ENCODE results near the gene LMO7.

GRCh38 chr13:75748874-75749273, 112.7 kb downstream of the LMO7 start:
- TF ChIP-seq POLR2A (IDR thresholded peaks at IDR 0.05) (no peak), CTCF (IDR thresholded peaks at IDR 0.05 in 8 of 11, conservative IDR thresholded peaks at IDR 0.05 in 3 of 11) (no peak)

All from spleen (tissue), 7 donors.